Measurements from ENCODE around the gene MBD3L5.

GRCh38 chr19:7069904-7070226 is 39.5 kb downstream of the MBD3L5 start:
- TF ChIP-seq EGR1 (IDR thresholded peaks at IDR 0.05; ENCODE audit: low read depth in 2 of 2) (no peak), CTCF (IDR thresholded peaks at IDR 0.05; ENCODE audit: low read depth, low read length, missing input control) (no peak), NR2F2 (IDR thresholded peaks at IDR 0.05) (no peak), HNF4A (conservative IDR thresholded peaks at IDR 0.05) (no peak), MAX (IDR thresholded peaks at IDR 0.05) (no peak), RAD21 (IDR thresholded peaks at IDR 0.05) (no peak), YY1 (IDR thresholded peaks at IDR 0.05) (no peak), JUND (IDR thresholded peaks at IDR 0.05) (no peak)
